Gastroesophageal sphincter (tissue), 3 donors: ENCODE results near the gene BTBD19.

Source experiments
- EP300 ChIP-seq: sonication (generic); formaldehyde crosslinking; IDR thresholded peaks from one replicate; pipeline ENCODE4 v1.6.1; 2017; ENCODE audit warnings: antibody characterized with exemption, mild to moderate bottlenecking
- POLR2A ChIP-seq, 2 donors: fragments of 450-650 bp; IDR thresholded peaks; one replicate each; pipeline ENCODE4 v1.6.1; 2017; ENCODE audit warnings: antibody characterized with exemption in 2 of 2, mild to moderate bottlenecking in 2 of 2, moderate library complexity in 1 of 2
- POLR2AphosphoS5 ChIP-seq: sonication (generic); formaldehyde crosslinking; IDR thresholded peaks from one replicate; pipeline ENCODE4 v1.6.1; 2017; ENCODE audit warnings: antibody characterized with exemption
- TF ChIP-seq, protein P1 (sequence below), 4 experiments: fragments of 200-600 bp in 2 of 4; fragments of 450-650 bp in 2 of 4; sonication (generic) in 1 of 4; IDR thresholded peaks; one replicate each; pipeline ENCODE4 v1.5.1; 2017 to 2019; ENCODE audit warnings: antibody characterized with exemption in 4 of 4, mild to moderate bottlenecking in 2 of 4, moderate library complexity in 2 of 4

DNA sequence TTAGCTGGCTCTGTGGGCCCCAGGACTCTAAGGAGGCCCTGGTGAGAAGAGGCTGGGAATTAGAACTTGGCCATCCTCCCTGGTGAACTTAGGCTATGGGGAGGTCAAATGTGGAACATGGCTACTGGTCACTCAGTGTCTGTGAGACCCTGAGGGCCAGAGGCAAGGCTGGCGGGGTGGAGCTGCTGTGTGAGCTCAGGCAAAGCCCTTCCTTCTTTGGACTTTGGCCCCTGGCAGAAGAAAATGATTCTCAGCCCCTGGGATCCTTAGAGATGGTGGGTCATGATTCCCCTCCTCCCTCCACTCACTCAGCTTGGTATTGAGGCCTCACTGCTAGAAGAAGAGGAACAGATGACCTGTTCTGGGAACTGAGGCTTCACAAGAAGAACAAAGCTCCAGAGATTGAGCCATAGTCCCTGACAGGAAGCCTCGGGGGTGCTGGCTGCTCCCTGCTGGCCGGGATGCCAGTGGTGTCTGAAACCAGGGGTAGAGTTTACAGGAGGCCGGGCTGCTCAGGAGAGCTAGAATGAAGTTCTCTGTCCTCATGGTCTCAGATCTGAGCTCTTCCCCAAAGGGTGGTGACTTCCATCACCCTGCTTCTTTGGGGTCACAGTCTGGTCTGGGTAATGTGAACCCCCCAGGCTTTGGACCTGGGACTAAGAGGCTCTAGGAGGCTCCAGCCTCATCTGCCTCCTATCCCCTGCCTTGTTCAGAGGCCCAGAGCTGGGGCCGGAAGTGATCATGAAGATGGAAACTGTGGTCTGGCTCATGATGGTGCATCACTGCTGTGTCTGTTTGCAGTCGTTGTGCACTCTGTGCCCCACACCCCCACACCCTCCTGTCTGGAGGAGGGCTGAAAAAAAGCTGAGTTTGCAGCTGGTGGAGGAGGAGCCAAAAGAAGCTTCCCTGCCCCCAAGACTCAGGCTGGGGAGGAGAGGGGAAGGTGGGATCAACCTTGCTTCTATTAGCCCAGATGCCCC is 905 bp downstream of the BTBD19 start:
- no peak for TF ChIP-seq POLR2A (IDR thresholded peaks at IDR 0.05)
- TF ChIP-seq, protein P1, sequence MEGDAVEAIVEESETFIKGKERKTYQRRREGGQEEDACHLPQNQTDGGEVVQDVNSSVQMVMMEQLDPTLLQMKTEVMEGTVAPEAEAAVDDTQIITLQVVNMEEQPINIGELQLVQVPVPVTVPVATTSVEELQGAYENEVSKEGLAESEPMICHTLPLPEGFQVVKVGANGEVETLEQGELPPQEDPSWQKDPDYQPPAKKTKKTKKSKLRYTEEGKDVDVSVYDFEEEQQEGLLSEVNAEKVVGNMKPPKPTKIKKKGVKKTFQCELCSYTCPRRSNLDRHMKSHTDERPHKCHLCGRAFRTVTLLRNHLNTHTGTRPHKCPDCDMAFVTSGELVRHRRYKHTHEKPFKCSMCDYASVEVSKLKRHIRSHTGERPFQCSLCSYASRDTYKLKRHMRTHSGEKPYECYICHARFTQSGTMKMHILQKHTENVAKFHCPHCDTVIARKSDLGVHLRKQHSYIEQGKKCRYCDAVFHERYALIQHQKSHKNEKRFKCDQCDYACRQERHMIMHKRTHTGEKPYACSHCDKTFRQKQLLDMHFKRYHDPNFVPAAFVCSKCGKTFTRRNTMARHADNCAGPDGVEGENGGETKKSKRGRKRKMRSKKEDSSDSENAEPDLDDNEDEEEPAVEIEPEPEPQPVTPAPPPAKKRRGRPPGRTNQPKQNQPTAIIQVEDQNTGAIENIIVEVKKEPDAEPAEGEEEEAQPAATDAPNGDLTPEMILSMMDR (IDR thresholded peaks at IDR 0.05) = peak in 1 of 4 experiments; percentile 14
- no peak for TF ChIP-seq EP300
- peak; percentile 44 for TF ChIP-seq POLR2AphosphoS5
